HG03039 (cell line): ENCODE results near the gene MYL6.
"Not testable (repeated sequence)": the region's sequence is repeated elsewhere in the genome, so short reads cannot be mapped to it uniquely, and the experiment has no call there.

ENCODE experiments used
- ATAC-seq: cut with Tn5 transposase; IDR thresholded peaks from one replicate; pipeline ENCODE4 v1.9.1; 2021; ENCODE audit warnings: mild to moderate bottlenecking, moderate library complexity; ENCODE audit not compliant: unreplicated experiment

The MYL6 gene

GRCh38 chr12:56189099-56189917, 31.1 kb downstream of the MYL6 start, which contains the start of gene SMARCC2:
Gene SMARCC2 (minus strand): TSS chr12:56189483. CDS start chr12:56189461, 22 bp downstream.
- peak; percentile 68 for ATAC-seq

GRCh38 chr12:56189918-56190694, 31.9 kb downstream of the MYL6 start:
- peak; percentile 34 for ATAC-seq

GRCh38 chr12:56190695-56191155, 32.6 kb downstream of the MYL6 start:
- no peak for ATAC-seq

GRCh38 chr12:56192582-56192981, 34.4 kb downstream of the MYL6 start:
- no peak for ATAC-seq

GRCh38 chr12:56193025-56193578, 34.9 kb downstream of the MYL6 start:
- no peak for ATAC-seq

- not testable (repeated sequence) for ATAC-seq
These were observed 38.8 kb downstream of the MYL6 start for GRCh38 chr12:56196818-56197550.

GRCh38 chr12:56197921-56198635, 39.9 kb downstream of the MYL6 start:
- ATAC-seq, result no peak

- ATAC-seq, result no peak
These were observed 40.7 kb downstream of the MYL6 start for GRCh38 chr12:56198836-56199235.

- no peak for ATAC-seq
These were observed 44.2 kb downstream of the MYL6 start for GRCh38 chr12:56202366-56202765.

- ATAC-seq, result no peak
These were observed 44.7 kb downstream of the MYL6 start for GRCh38 chr12:56202838-56203237.

- no peak for ATAC-seq
These were observed 46.1 kb downstream of the MYL6 start for GRCh38 chr12:56204275-56204674.

- no peak for ATAC-seq
These were observed 47.3 kb downstream of the MYL6 start for GRCh38 chr12:56205445-56205844.

- no peak for ATAC-seq
These were observed 48.5 kb downstream of the MYL6 start for GRCh38 chr12:56206452-56207166.

GRCh38 chr12:56208006-56208405, 49.8 kb downstream of the MYL6 start:
- ATAC-seq, result no peak
